ENCODE data around the gene NPL. TPM values are rescaled to one million over a fixed set of nuclear protein-coding genes. Genes with fewer than 3 reads are reported as not detected.

NPL gene
- total RNA-seq, 4 donors from 2014 or later = 4.2 to 13.2 (median 8.0) TPM

DNA sequence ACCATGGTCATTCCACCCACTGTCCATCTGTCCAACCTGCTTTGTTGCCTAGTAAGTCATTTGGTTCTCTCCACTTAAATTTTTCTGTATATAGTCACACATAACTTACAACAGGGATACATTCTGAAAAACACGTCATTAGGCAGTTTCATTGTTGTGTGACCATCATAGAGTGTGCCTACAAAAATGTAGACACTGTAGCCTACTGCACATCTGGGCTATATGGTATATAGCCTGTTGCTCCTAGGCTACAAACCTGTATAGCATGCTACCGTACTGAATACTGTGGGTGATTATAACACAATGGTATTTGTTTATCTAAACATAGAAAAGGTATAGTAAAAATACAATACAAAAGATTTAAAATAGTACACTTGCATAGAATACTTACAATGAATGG is 10.0 kb upstream of the NPL start:
- DNase-seq = no peak
- H3K27ac ChIP-seq = no peak overlapping the region
- intact Hi-C loops (cut with DNase I) = no loop called here
- H3K9me3 ChIP-seq = no peaks in the 10 kb centered on the region
- H3K27me3 ChIP-seq = no peaks in the 10 kb centered on the region
- no peaks in the 10 kb centered on the region for H3K36me3 ChIP-seq
- no peak for TF ChIP-seq POLR2A (IDR thresholded peaks at IDR 0.05)
- TF ChIP-seq, protein P1, sequence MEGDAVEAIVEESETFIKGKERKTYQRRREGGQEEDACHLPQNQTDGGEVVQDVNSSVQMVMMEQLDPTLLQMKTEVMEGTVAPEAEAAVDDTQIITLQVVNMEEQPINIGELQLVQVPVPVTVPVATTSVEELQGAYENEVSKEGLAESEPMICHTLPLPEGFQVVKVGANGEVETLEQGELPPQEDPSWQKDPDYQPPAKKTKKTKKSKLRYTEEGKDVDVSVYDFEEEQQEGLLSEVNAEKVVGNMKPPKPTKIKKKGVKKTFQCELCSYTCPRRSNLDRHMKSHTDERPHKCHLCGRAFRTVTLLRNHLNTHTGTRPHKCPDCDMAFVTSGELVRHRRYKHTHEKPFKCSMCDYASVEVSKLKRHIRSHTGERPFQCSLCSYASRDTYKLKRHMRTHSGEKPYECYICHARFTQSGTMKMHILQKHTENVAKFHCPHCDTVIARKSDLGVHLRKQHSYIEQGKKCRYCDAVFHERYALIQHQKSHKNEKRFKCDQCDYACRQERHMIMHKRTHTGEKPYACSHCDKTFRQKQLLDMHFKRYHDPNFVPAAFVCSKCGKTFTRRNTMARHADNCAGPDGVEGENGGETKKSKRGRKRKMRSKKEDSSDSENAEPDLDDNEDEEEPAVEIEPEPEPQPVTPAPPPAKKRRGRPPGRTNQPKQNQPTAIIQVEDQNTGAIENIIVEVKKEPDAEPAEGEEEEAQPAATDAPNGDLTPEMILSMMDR (IDR thresholded peaks at IDR 0.05) = no peak
- H3K4me1 ChIP-seq = peaks cover 3 to 10% of the 10 kb centered on the region in 2 donors
- 89 to 92% methylated on average over 2 of the region's 2 CpGs for WGBS, 2 donors
- no peak overlapping the region for H3K4me3 ChIP-seq (replicated peaks in 1 of 3)

DNA sequence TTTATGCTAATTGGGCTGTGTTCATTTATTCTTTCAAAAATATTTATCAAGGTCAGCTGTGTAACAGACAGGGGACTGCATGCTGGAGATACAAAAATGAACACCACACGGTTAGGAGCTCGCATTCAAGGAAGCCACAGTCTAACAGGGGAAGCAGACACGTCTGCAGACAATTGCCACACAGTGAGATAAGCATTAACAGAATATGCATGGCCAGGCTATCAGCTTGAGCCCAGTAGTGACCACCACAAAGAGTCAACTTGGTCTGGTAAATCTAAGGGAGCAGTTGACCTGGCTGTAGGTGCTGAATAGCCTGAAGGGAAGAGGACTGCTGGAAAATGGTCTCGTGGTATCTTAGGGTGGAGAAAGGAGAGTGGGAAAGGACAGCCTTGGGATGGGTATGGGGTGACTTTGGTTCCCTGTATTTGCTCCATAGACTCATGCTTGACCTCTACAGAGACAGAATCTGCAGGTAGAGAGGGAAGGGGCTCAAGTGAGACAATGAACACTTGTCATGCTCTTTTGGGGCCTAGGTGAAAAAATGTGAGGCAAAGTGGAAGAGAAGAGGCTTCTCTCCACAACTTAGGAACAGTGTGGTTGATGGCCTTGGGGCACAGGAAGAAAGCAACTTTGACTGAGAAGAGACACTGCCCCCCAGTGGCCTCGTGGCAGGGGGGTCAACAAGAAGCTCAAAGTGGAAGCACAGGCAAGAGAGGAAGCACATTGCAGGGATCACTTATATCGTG is 7.6 kb upstream of the NPL start:
- no peak overlapping the region for H3K4me3 ChIP-seq (replicated peaks in 1 of 3)
- WGBS, 2 donors = 51 to 57% methylated on average over 6 of the region's 6 CpGs
- H3K4me1 ChIP-seq = peaks cover 3 to 10% of the 10 kb centered on the region in 2 donors
- peak; percentile 85 to 88 for DNase-seq
- no peaks in the 10 kb centered on the region for H3K27me3 ChIP-seq
- H3K36me3 ChIP-seq = no peaks in the 10 kb centered on the region
- H3K27ac ChIP-seq = peak overlapping the region in 1 of 3 donors; percentile 3
- TF ChIP-seq, protein P1 (IDR thresholded peaks at IDR 0.05) = peak; percentile 66 to 87 (median 82)
- TF ChIP-seq POLR2A (IDR thresholded peaks at IDR 0.05) = no peak
- H3K9me3 ChIP-seq = no peaks in the 10 kb centered on the region
- intact Hi-C loops (cut with DNase I) = loop anchor here (2.0 to 10.0 kb wide), 3 partner anchors 107 to 697 kb away; no protein-coding TSS in a partner anchor

DNA sequence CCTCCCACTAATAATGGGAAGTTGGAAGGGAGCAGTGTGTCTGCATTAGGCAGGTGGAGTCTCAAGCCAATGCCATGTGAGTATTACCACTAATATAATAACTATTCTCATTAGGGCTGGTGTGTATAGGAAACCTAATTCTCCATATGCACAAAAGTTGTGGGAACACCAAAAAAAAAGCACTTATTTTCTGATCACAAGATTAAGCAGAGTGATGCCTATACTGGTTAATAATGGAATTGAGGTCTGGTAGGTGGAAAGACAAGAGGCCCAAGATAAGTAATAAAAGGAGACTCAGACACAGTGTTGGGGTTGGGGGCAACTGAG is 7.0 kb upstream of the NPL start:
- no peak for TF ChIP-seq POLR2A (IDR thresholded peaks at IDR 0.05)
- TF ChIP-seq, protein P1 (IDR thresholded peaks at IDR 0.05) = peak in 1 of 6 experiments; percentile 34
- Histone ChIP-seq H3K36me3 (no peaks in the 10 kb centered on the region), H3K27me3 (no peaks in the 10 kb centered on the region), H3K4me1 (peaks cover 3 to 10% of the 10 kb centered on the region in 2 donors), H3K27ac (peak overlapping the region in 1 of 3 donors; percentile 3), H3K9me3 (no peaks in the 10 kb centered on the region), H3K4me3 (replicated peaks in 1 of 3) (no peak overlapping the region)
- intact Hi-C loops (cut with DNase I) = loop anchor here (2.0 to 10.0 kb wide), 3 partner anchors 108 to 698 kb away; no protein-coding TSS in a partner anchor
- no peak for DNase-seq

DNA sequence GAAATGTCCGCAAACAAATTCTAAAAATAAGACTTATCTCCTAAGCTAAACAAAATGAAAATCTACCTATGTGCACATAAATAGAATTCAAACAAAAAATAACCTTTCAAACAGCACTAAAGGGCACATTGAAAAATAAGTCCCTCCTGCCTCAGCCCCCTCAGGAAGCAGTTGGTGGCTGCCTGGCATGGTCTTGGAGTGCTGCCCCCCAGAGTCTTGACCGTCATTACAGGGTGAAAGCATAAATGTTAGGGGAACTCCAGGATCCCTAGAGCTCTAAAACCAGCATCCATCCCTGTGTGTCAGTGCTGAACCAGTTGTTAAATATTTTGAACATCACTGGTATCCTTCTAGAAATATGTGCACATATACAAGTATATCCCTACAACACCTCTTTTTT is 6.5 kb upstream of the NPL start:
- TF ChIP-seq POLR2A (IDR thresholded peaks at IDR 0.05) = no peak
- TF ChIP-seq, protein P1 (IDR thresholded peaks at IDR 0.05) = no peak
- H3K9me3 ChIP-seq = no peaks in the 10 kb centered on the region
- WGBS, 2 donors = 80 to 83% methylated on average over 2 of the region's 2 CpGs
- no peak for DNase-seq
- no peaks in the 10 kb centered on the region for H3K36me3 ChIP-seq
- no peaks in the 10 kb centered on the region for H3K27me3 ChIP-seq
- no peak overlapping the region for H3K27ac ChIP-seq
- peaks cover 3 to 10% of the 10 kb centered on the region in 2 donors for H3K4me1 ChIP-seq
- intact Hi-C loops (cut with DNase I) = loop anchor here (2.0 to 10.0 kb wide), 3 partner anchors 108 to 698 kb away; no protein-coding TSS in a partner anchor
- no peak overlapping the region for H3K4me3 ChIP-seq (replicated peaks in 1 of 3)

DNA sequence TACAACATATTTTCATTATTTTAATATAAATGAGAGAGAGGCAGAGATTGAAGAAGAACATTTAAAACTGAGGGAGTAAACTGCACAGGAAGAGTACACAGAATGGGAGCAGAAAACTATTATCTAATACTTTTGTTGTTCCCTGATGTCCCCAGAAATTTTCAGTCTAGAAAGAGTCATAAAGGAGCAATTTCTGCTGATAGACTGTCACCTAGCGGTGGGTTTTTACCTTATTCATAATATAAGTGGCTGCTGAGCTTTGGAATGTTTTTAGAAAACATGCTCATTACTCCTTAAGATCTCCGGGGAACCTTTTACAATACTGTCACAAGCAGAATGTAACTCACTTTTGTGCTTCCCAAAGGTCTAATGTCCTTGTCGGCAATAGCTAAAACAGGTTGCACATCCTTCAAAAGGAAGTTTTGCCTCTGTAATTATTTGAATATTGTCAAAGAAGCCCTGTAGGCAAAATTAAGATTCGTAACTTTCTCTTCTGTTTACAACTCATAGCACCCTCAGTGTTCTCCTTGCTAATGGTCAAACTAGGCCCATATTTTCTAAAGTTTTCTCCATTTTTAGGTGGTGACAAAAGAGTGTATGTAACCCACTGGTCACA is 4.9 kb upstream of the NPL start:
- H3K4me1 ChIP-seq = peaks cover 3 to 14% of the 10 kb centered on the region in 2 donors
- DNase-seq = peak in 1 of 2 donors; percentile 15
- WGBS, 2 donors = 31% methylated on average over 4 of the region's 4 CpGs
- no peaks in the 10 kb centered on the region for H3K27me3 ChIP-seq
- H3K36me3 ChIP-seq = no peaks in the 10 kb centered on the region
- no peaks in the 10 kb centered on the region for H3K9me3 ChIP-seq
- intact Hi-C loops (cut with DNase I) = loop anchor here (2.0 to 10.0 kb wide), 3 partner anchors 110 to 700 kb away; no protein-coding TSS in a partner anchor
- no peak overlapping the region for H3K27ac ChIP-seq
- no peak overlapping the region for H3K4me3 ChIP-seq (replicated peaks in 1 of 3)
- TF ChIP-seq, protein P1 (IDR thresholded peaks at IDR 0.05) = peak; percentile 78 to 98 (median 88)
- TF ChIP-seq POLR2A (IDR thresholded peaks at IDR 0.05) = no peak

All from thyroid gland (tissue), 4 donors.